DMS 273 (cell line): ENCODE measurements around the gene WNT7B.

Experiments
- DNase-seq: peaks from one replicate; lab custom pipeline; 2025; ENCODE audit not compliant: unreplicated experiment; lab: John Stamatoyannopoulos, UW

Gene WNT7B

GRCh38 chr22:45977003-45977411 is at the start of gene WNT7B:
Gene WNT7B (minus strand): TSS chr22:45977162. CDS start chr22:45976754, 408 bp downstream.
- DNase-seq, result peak; percentile 64

- DNase-seq, result no peak
Observed at GRCh38 chr22:46025973-46026898, 49.3 kb upstream of the WNT7B start.

- no peak for DNase-seq
Observed at GRCh38 chr22:46025225-46025972, 48.4 kb upstream of the WNT7B start.

GRCh38 chr22:46024136-46024840 is 47.3 kb upstream of the WNT7B start:
- no peak for DNase-seq

- DNase-seq, result no peak
Observed at GRCh38 chr22:46023558-46023981, 46.6 kb upstream of the WNT7B start.

GRCh38 chr22:46022881-46023512 is 46.0 kb upstream of the WNT7B start:
- no peak for DNase-seq

- DNase-seq, result no peak
Observed at GRCh38 chr22:46021577-46021976, 44.6 kb upstream of the WNT7B start.

GRCh38 chr22:46019351-46019750 is 42.4 kb upstream of the WNT7B start:
- DNase-seq, result no peak

GRCh38 chr22:46018859-46019258 is 41.9 kb upstream of the WNT7B start:
- no peak for DNase-seq

- no peak for DNase-seq
Observed at GRCh38 chr22:46017166-46017565, 40.2 kb upstream of the WNT7B start.

GRCh38 chr22:46013460-46014416 is 36.8 kb upstream of the WNT7B start:
- DNase-seq, result peak; percentile 94

- DNase-seq, result no peak
Observed at GRCh38 chr22:46012881-46013281, 35.9 kb upstream of the WNT7B start.

- DNase-seq, result no peak
Observed at GRCh38 chr22:46012182-46012880, 35.4 kb upstream of the WNT7B start.

GRCh38 chr22:46011627-46012181 is 34.7 kb upstream of the WNT7B start:
- no peak for DNase-seq

- no peak for DNase-seq
Observed at GRCh38 chr22:46010951-46011626, 34.1 kb upstream of the WNT7B start.

- no peak for DNase-seq
Observed at GRCh38 chr22:46010207-46010867, 33.4 kb upstream of the WNT7B start.

- DNase-seq, result peak; percentile 76
Observed at GRCh38 chr22:46009730-46010129, 32.8 kb upstream of the WNT7B start.
